ENCODE results near the gene ANKRD49. TPM values are rescaled to one million over a fixed set of nuclear protein-coding genes. Genes with fewer than 3 reads are reported as not detected.
"Not testable (repeated sequence)": the region's sequence is repeated elsewhere in the genome, so short reads cannot be mapped to it uniquely, and the experiment has no call there.

The ANKRD49 gene
- total RNA-seq, 1 donor from 2014 or later = 18.9 TPM

- Histone ChIP-seq H3K4me1 (no peaks in the 10 kb centered on the region), H4K20me1 (ENCODE audit: low read depth) (no peaks in the 10 kb centered on the region), H3K79me2 (ENCODE audit: low read depth) (no peaks in the 10 kb centered on the region), H3K4me3 (no peak overlapping the region), H3K36me3 (peaks cover 5% of the 10 kb centered on the region), H3K4me2 (no peak overlapping the region), H2AFZ (replicated peaks) (no peak overlapping the region), H3K9ac (no peak overlapping the region), H3K9me3 (ENCODE audit: low read depth) (no peaks in the 10 kb centered on the region), H3K27me3 (no peaks in the 10 kb centered on the region), H3K27ac (no peak overlapping the region), H3F3A (ENCODE audit: low read depth) (no peaks in the 10 kb centered on the region)
- no peak overlapping the region for H3K4me3 Mint-ChIP-seq
- DNase-seq (ENCODE audit: low spot score) = no peak
- H3K4me1 Mint-ChIP-seq = no peaks in the 10 kb centered on the region
- no peaks in the 10 kb centered on the region for H3K9me3 Mint-ChIP-seq
- no peaks in the 10 kb centered on the region for H3K27me3 Mint-ChIP-seq (ENCODE audit: insufficient read depth, low read depth)
- no peaks in the 10 kb centered on the region for H3K36me3 Mint-ChIP-seq
- no peak overlapping the region for H3K27ac Mint-ChIP-seq
- peak; percentile 12 for TF ChIP-seq CTCF (IDR thresholded peaks at IDR 0.05)
- no peak for TF ChIP-seq EZH2 (IDR thresholded peaks at IDR 0.05)
These were observed 7.7 kb downstream of the ANKRD49 start for GRCh38 chr11:94501522-94501921.

- Mint-ChIP-seq H3K27me3 (ENCODE audit: insufficient read depth, low read depth) (peaks cover 2% of the 10 kb centered on the region), H3K9me3 (no peaks in the 10 kb centered on the region), H3K4me1 (no peaks in the 10 kb centered on the region), H3K4me3 (no peak overlapping the region), H3K36me3 (no peaks in the 10 kb centered on the region), H3K27ac (no peak overlapping the region)
- DNase-seq (ENCODE audit: low spot score) = peak; percentile 56
- Histone ChIP-seq H3K36me3 (no peaks in the 10 kb centered on the region), H3K9ac (no peak overlapping the region), H3K79me2 (ENCODE audit: low read depth) (no peaks in the 10 kb centered on the region), H4K20me1 (ENCODE audit: low read depth) (no peaks in the 10 kb centered on the region), H3K4me3 (no peak overlapping the region), H3K9me3 (ENCODE audit: low read depth) (no peaks in the 10 kb centered on the region), H3K4me2 (no peak overlapping the region), H2AFZ (replicated peaks) (no peak overlapping the region), H3F3A (ENCODE audit: low read depth) (no peaks in the 10 kb centered on the region), H3K27me3 (no peaks in the 10 kb centered on the region), H3K4me1 (no peaks in the 10 kb centered on the region), H3K27ac (no peak overlapping the region)
- TF ChIP-seq CTCF (IDR thresholded peaks at IDR 0.05) = peak; percentile 81
- no peak for TF ChIP-seq EZH2phosphoT487 (IDR thresholded peaks at IDR 0.05)
These were observed 11.0 kb downstream of the ANKRD49 start for GRCh38 chr11:94504689-94505293.

GRCh38 chr11:94506513-94506912, 12.7 kb downstream of the ANKRD49 start:
- not testable (repeated sequence) for H3K27me3 Mint-ChIP-seq (ENCODE audit: insufficient read depth, low read depth)

GRCh38 chr11:94507485-94507884, 13.7 kb downstream of the ANKRD49 start:
- no peak overlapping the region for H3K4me2 ChIP-seq
- no peaks in the 10 kb centered on the region for H4K20me1 ChIP-seq (ENCODE audit: low read depth)
- H3K27ac ChIP-seq = no peak overlapping the region
- DNase-seq (ENCODE audit: low spot score) = no peak
- no peaks in the 10 kb centered on the region for H3K9me3 Mint-ChIP-seq
- no peaks in the 10 kb centered on the region for H3K36me3 Mint-ChIP-seq
- H3K27ac Mint-ChIP-seq = no peak overlapping the region
- peaks cover 6% of the 10 kb centered on the region for H3K27me3 Mint-ChIP-seq (ENCODE audit: insufficient read depth, low read depth)
- H3K27me3 ChIP-seq = peaks cover 16% of the 10 kb centered on the region
- no peaks in the 10 kb centered on the region for H3K79me2 ChIP-seq (ENCODE audit: low read depth)
- H3K9ac ChIP-seq = no peak overlapping the region
- no peaks in the 10 kb centered on the region for H3K36me3 ChIP-seq
- no peak overlapping the region for H3K4me3 Mint-ChIP-seq
- H2AFZ ChIP-seq (replicated peaks) = no peak overlapping the region
- TF ChIP-seq EZH2 (IDR thresholded peaks at IDR 0.05) = no peak
- no peak for TF ChIP-seq EZH2phosphoT487 (IDR thresholded peaks at IDR 0.05)
- no peak for TF ChIP-seq CTCF (IDR thresholded peaks at IDR 0.05)
- no peaks in the 10 kb centered on the region for H3F3A ChIP-seq (ENCODE audit: low read depth)
- no peaks in the 10 kb centered on the region for H3K9me3 ChIP-seq (ENCODE audit: low read depth)
- H3K4me1 ChIP-seq = no peaks in the 10 kb centered on the region
- no peak overlapping the region for H3K4me3 ChIP-seq
- H3K4me1 Mint-ChIP-seq = peaks cover 6% of the 10 kb centered on the region

More at GRCh38 chr11:94506513-94506912, 12.7 kb downstream of the ANKRD49 start:
- not testable (repeated sequence) for H3F3A ChIP-seq (ENCODE audit: low read depth); H3K27ac Mint-ChIP-seq; H3K36me3 Mint-ChIP-seq; H3K79me2 ChIP-seq (ENCODE audit: low read depth); H4K20me1 ChIP-seq (ENCODE audit: low read depth); H3K4me3 Mint-ChIP-seq; H3K4me3 ChIP-seq; H2AFZ ChIP-seq (replicated peaks); H3K27me3 ChIP-seq; DNase-seq (ENCODE audit: low spot score); H3K4me1 ChIP-seq; H3K27ac ChIP-seq; H3K9me3 ChIP-seq (ENCODE audit: low read depth); H3K9ac ChIP-seq; H3K36me3 ChIP-seq; H3K4me2 ChIP-seq; H3K9me3 Mint-ChIP-seq; H3K4me1 Mint-ChIP-seq
